ENCODE results near the gene YARS1. TPM values are rescaled to one million over a fixed set of nuclear protein-coding genes. Genes with fewer than 3 reads are reported as not detected.
A peak's percentile ranks its signal among the peaks of the same experiment; 100 is the strongest.

Gene YARS1
- total RNA-seq, 3 donors from 2014 or later: 53.8 to 67.5 (median 67.2) TPM

DNA sequence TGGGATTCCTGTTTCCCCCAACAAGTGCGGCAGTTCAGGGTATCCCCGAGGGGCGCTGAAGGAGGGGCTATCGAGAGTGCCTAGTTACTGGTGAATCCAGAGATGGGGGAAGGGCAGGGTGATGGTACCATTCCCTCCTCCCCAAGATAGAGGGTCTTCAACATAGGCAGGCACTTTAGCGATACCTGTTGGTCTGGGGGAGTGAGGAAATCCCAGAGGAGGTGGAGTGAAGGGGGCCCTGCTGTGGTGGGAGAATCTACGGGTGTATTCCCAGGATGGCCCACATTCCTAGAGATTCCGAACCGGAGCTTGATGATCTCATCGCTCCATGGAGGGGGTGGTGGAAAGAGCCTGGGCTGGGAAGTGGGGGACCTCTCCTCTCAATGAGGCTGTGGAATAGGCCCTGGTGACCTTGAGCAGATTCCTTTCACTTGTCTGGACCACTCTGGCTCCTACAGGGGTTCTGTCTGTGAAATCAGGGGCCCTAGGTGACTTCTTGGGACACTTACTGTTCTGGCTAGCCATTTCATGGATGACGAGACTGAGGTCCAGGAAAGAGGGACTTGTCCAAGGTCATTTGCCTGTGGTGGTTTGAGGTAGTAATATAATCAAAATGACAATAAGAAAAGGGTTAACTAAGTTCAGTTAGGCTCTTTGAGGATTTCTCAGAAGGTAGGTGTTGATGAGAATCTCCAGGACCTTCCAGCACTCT lies 61.9 kb downstream of the YARS1 start:
- H3K4me1 ChIP-seq: peaks cover 0 to 21% of the 10 kb centered on the region in 2 donors
- intact Hi-C loops (cut with DNase I; ENCODE audit: low total_unique reads): no loop called here
- no peak for TF ChIP-seq POLR2A (IDR thresholded peaks at IDR 0.05)
- TF ChIP-seq POLR2AphosphoS5 (IDR thresholded peaks at IDR 0.05): no peak
- TF ChIP-seq, protein P1, sequence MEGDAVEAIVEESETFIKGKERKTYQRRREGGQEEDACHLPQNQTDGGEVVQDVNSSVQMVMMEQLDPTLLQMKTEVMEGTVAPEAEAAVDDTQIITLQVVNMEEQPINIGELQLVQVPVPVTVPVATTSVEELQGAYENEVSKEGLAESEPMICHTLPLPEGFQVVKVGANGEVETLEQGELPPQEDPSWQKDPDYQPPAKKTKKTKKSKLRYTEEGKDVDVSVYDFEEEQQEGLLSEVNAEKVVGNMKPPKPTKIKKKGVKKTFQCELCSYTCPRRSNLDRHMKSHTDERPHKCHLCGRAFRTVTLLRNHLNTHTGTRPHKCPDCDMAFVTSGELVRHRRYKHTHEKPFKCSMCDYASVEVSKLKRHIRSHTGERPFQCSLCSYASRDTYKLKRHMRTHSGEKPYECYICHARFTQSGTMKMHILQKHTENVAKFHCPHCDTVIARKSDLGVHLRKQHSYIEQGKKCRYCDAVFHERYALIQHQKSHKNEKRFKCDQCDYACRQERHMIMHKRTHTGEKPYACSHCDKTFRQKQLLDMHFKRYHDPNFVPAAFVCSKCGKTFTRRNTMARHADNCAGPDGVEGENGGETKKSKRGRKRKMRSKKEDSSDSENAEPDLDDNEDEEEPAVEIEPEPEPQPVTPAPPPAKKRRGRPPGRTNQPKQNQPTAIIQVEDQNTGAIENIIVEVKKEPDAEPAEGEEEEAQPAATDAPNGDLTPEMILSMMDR (IDR thresholded peaks at IDR 0.05): no peak
- H3K27ac ChIP-seq: peak overlapping the region; percentile 93 to 97
- H3K4me3 ChIP-seq: peak overlapping the region; percentile 54 to 93 (median 83)
- H3K27me3 ChIP-seq: no peaks in the 10 kb centered on the region
- H3K36me3 ChIP-seq: no peaks in the 10 kb centered on the region
- DNase-seq (ENCODE audit: low spot score in 2 of 2): peak in 1 of 2 donors; percentile 54
- no peaks in the 10 kb centered on the region for H3K9me3 ChIP-seq

DNA sequence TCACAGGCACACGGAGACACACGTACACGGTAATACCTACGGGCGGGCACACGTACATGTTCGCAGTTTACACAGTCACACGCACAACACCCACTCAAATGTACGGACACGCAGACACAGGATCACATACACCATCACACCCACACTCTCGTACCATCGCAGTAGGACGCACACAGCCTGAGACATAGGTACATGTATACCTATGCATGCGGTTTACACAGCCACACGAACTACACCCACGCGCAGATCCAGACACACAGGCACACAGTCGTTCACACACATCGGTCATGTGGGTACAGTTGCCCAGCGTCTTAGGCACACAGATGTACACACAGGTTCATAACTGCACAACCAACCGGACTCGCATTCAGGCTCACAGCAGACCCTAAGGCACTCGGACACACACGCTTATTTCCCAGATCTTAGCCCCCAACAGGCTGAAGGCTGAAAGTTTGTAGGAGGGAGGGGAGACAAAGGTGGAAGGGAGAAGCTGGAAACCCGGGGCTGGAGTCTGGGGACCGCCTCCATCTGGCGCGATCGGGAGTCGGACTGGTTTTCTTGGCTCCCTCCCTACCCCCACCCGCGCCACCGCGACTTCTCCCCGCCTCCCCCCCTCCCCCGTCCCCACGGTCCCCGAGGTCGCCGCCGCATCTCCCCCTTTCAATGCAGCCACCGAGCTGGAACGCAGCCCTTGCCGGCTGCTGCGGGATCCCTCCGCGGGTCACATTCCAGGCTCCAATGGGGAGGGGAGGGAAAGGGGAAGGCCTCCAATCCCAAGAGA lies 62.7 kb downstream of the YARS1 start:
- peak overlapping the region; percentile 93 to 97 for H3K27ac ChIP-seq
- no peaks in the 10 kb centered on the region for H3K9me3 ChIP-seq
- H3K36me3 ChIP-seq: no peaks in the 10 kb centered on the region
- TF ChIP-seq, protein P1 (IDR thresholded peaks at IDR 0.05): no peak
- TF ChIP-seq POLR2AphosphoS5 (IDR thresholded peaks at IDR 0.05): peak; percentile 16 to 54 (median 24)
- H3K4me1 ChIP-seq: peaks cover 0 to 21% of the 10 kb centered on the region in 2 donors
- peak; percentile 71 to 81 for DNase-seq (ENCODE audit: low spot score in 2 of 2)
- H3K4me3 ChIP-seq: peak overlapping the region; percentile 54 to 93 (median 83)
- no peaks in the 10 kb centered on the region for H3K27me3 ChIP-seq
- intact Hi-C loops (cut with DNase I; ENCODE audit: low total_unique reads): no loop called here

- peak; percentile 80 to 85 for DNase-seq (ENCODE audit: low spot score in 2 of 2)
- no peaks in the 10 kb centered on the region for H3K36me3 ChIP-seq
- peak overlapping the region; percentile 93 to 97 for H3K27ac ChIP-seq
- H3K27me3 ChIP-seq: no peaks in the 10 kb centered on the region
- H3K4me1 ChIP-seq: peaks cover 0 to 16% of the 10 kb centered on the region in 2 donors
- intact Hi-C loops (cut with DNase I; ENCODE audit: low total_unique reads): no loop called here
- no peak for TF ChIP-seq POLR2A (IDR thresholded peaks at IDR 0.05)
- TF ChIP-seq, protein P1 (IDR thresholded peaks at IDR 0.05): no peak
- TF ChIP-seq POLR2AphosphoS5 (IDR thresholded peaks at IDR 0.05): no peak
- H3K9me3 ChIP-seq: no peaks in the 10 kb centered on the region
- H3K4me3 ChIP-seq: peak overlapping the region; percentile 54 to 93 (median 83)
Measured at GRCh38 chr1:32753532-32754316, 63.4 kb downstream of the YARS1 start.

DNA sequence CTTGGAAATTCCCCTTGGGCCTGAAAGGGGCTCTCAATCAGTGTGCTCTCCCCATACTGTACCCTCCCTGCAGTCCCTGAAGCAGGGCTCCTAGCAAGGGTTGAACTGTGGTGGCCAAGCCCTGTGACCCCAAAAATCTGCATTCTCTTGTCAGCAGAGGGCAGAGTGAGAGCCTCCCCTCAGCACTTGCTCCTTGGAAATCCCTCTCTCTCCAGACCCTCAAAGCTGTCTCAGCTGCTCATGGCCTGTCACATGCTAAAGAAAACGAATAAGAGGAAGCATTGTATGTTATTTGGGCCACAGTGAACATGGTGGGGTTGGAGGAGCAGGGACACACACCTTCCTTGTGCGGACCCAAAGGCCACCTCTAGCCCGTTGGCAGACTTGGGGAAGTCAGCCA lies 67.4 kb downstream of the YARS1 start:
- H3K36me3 ChIP-seq: no peaks in the 10 kb centered on the region
- DNase-seq (ENCODE audit: low spot score in 2 of 2): no peak
- no peaks in the 10 kb centered on the region for H3K27me3 ChIP-seq
- TF ChIP-seq, protein P1 (IDR thresholded peaks at IDR 0.05): no peak
- no peak for TF ChIP-seq POLR2A (IDR thresholded peaks at IDR 0.05)
- no peak for TF ChIP-seq POLR2AphosphoS5 (IDR thresholded peaks at IDR 0.05)
- intact Hi-C loops (cut with DNase I; ENCODE audit: low total_unique reads): no loop called here
- no peaks in the 10 kb centered on the region for H3K4me1 ChIP-seq
- H3K4me3 ChIP-seq: no peak overlapping the region
- H3K9me3 ChIP-seq: no peaks in the 10 kb centered on the region
- H3K27ac ChIP-seq: peak overlapping the region; percentile 14 to 54

All from breast epithelium (tissue), 4 donors.